ENCODE measurements around the gene PIGU. TPM values are rescaled to one million over a fixed set of nuclear protein-coding genes. Genes with fewer than 3 reads are reported as not detected.

PIGU gene
- total and polyA plus RNA-seq, 2 of the 13 experiments (the other 11 are each of a cell fraction or from before 2014, with no cell fraction given), result 45.5 to 231 TPM

- TF ChIP-seq RFX5 (IDR thresholded peaks at IDR 0.05; ENCODE audit: low read depth, low read length) (no peak), ZNF780A (CRISPR knock-in tag; IDR thresholded peaks at IDR 0.05) (no peak), FOXK1 (CRISPR knock-in tag; IDR thresholded peaks at IDR 0.05; ENCODE audit: borderline replicate concordance, low read depth) (no peak), TCF7 (IDR thresholded peaks at IDR 0.05; ENCODE audit: low read depth) (no peak), HMGXB4 (CRISPR knock-in tag; IDR thresholded peaks at IDR 0.05; ENCODE audit: borderline replicate concordance in 1 of 2, low read depth in 1 of 2) (0 out of 4 replicates have a peak, but pooled peaks of 1 of the 2 experiments have one; percentile 2), REST (IDR thresholded peaks at IDR 0.05; ENCODE audit: borderline replicate concordance in 1 of 2, low read depth in 1 of 2, low read length in 2 of 2) (no peak), FOXC1 (CRISPR knock-in tag; IDR thresholded peaks at IDR 0.05; ENCODE audit: borderline replicate concordance) (no peak), HDAC2 (CRISPR knock-in tag; IDR thresholded peaks at IDR 0.05) (no peak), ZNF101 (CRISPR knock-in tag; IDR thresholded peaks at IDR 0.05; ENCODE audit: borderline replicate concordance, low read depth) (no peak), SNRNP70 (IDR thresholded peaks at IDR 0.05; ENCODE audit: low read depth, low read length) (no peak), HCFC1 (IDR thresholded peaks at IDR 0.05; ENCODE audit: low read depth, low read length) (no peak), ZNF704 (CRISPR knock-in tag; IDR thresholded peaks at IDR 0.05; ENCODE audit: borderline replicate concordance) (no peak), CSRNP1 (CRISPR knock-in tag; IDR thresholded peaks at IDR 0.05) (no peak), GLMP (CRISPR knock-in tag; IDR thresholded peaks at IDR 0.05; ENCODE audit: borderline replicate concordance) (no peak), NFKB2 (CRISPR knock-in tag; IDR thresholded peaks at IDR 0.05; ENCODE audit: borderline replicate concordance) (no peak)
These were observed 26.1 kb upstream of the PIGU start (continued) for GRCh38 chr20:34703061-34703423.
